ENCODE results near the gene ZNF367. TPM values are rescaled to one million over a fixed set of nuclear protein-coding genes. Genes with fewer than 3 reads are reported as not detected.

The ZNF367 gene
- total RNA-seq, 1 donor from 2014 or later = 0.74 TPM

DNA sequence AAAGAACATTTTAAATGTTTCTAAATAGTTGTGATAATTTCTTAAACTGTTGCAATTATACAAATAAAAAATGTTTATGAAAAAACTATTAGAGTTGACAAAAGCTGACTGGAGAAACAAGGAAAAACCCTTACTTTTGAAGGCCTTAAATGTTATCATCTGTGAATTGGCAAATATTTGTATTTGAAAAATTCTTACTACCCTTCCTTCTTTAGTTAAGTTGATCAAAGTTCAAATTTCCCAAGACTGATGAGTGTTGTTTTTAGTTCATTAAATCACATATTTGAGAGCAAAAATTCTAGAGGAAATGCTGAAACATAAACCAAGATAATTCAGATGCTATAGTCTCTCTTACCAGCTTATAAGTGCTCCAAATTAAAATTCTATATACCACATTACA, 32.0 kb downstream of the ZNF367 start:
- Histone ChIP-seq H3K36me3 (no peaks in the 10 kb centered on the region), H3K27ac (no peak overlapping the region), H3K27me3 (no peaks in the 10 kb centered on the region), H3K9me3 (no peaks in the 10 kb centered on the region), H3K4me3 (no peak overlapping the region), H3K4me1 (peaks cover 20% of the 10 kb centered on the region)
- DNase-seq (ENCODE audit: extremely low spot score in 2 of 2) = no peak
- intact Hi-C loops (cut with DNase I) = no loop called here
- TF ChIP-seq, protein P1, sequence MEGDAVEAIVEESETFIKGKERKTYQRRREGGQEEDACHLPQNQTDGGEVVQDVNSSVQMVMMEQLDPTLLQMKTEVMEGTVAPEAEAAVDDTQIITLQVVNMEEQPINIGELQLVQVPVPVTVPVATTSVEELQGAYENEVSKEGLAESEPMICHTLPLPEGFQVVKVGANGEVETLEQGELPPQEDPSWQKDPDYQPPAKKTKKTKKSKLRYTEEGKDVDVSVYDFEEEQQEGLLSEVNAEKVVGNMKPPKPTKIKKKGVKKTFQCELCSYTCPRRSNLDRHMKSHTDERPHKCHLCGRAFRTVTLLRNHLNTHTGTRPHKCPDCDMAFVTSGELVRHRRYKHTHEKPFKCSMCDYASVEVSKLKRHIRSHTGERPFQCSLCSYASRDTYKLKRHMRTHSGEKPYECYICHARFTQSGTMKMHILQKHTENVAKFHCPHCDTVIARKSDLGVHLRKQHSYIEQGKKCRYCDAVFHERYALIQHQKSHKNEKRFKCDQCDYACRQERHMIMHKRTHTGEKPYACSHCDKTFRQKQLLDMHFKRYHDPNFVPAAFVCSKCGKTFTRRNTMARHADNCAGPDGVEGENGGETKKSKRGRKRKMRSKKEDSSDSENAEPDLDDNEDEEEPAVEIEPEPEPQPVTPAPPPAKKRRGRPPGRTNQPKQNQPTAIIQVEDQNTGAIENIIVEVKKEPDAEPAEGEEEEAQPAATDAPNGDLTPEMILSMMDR (IDR thresholded peaks at IDR 0.05) = no peak
- TF ChIP-seq POLR2A (IDR thresholded peaks at IDR 0.05) = no peak
- no peak for TF ChIP-seq POLR2AphosphoS5 (IDR thresholded peaks at IDR 0.05; ENCODE audit: insufficient read depth in 1 of 2, low read depth in 1 of 2)

DNA sequence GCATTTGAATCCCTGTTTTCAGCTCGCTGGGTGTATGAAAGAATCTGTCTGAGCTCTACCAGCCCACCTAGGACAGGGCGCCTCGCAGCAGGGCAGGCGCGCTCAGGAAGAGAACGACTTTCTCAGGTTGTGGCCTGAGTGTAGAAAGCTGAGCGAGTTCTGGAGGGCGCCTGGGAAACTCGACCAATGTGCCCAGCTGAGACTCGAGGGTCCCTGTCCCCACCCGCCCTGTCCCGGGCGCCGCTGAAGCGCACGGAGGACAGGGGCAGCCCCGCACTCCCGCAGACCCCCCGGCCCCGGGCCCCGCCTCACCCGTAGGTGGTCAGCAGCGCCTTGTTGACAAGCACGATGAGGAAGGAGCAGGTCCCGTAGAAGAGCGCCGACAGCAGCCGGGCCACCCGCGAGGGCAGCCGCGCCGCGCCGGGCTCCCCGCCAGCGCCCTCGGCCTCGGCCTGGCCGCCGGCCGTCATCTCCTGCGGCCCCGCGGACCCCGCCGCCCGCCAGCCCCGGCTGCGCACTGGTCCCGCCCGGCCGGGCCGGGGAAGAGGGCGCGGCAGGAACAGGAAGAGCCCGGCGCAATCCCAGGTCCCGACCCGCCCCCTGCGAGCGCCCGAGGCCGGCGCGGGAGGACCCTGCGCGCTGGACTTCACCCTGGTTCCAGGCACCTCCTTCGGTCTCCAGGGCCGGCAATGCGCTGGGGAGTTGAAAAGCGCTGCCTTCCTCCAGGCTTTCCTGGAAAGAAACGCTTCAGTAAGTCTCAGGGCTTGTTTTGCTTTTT, 34.8 kb downstream of the ZNF367 start, which contains the start of gene SLC35D2:
SLC35D2 (minus strand) TSS at position 547 of the 778 bp plus-strand sequence; CDS start at position 470, 77 bp downstream.
- Histone ChIP-seq H3K36me3 (no peaks in the 10 kb centered on the region), H3K27ac (peak within 1 kb of the TSS; percentile 88), H3K9me3 (no peaks in the 10 kb centered on the region), H3K4me1 (peaks cover 25% of the 10 kb centered on the region), H3K4me3 (peak within 1 kb of the TSS; percentile 82 to 88), H3K27me3 (no peaks in the 10 kb centered on the region)
- TF ChIP-seq, protein P1 (IDR thresholded peaks at IDR 0.05) = no peak
- peak in 1 of 2 donors; percentile 31 for TF ChIP-seq POLR2AphosphoS5 (IDR thresholded peaks at IDR 0.05; ENCODE audit: insufficient read depth in 1 of 2, low read depth in 1 of 2)
- intact Hi-C loops (cut with DNase I) = no loop called here
- DNase-seq (ENCODE audit: extremely low spot score in 2 of 2) = no peak

DNA sequence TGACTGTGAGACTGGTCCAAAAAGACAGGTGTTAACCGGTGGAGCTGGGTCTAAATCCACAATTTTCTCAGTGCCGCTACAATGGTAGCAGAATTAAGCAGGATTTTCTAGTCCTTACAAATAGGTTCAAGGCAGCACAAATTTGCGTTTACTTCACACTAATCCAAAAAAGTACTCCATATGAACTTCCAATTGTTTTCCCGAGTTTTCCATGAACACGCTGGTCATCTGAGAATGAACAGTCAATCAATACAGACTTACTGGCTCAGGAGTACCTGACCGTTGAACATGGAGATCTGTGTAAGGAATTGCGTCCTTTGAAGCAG, 35.4 kb downstream of the ZNF367 start:
- Histone ChIP-seq H3K9me3 (no peaks in the 10 kb centered on the region), H3K36me3 (no peaks in the 10 kb centered on the region), H3K27ac (peak overlapping the region; percentile 88), H3K27me3 (no peaks in the 10 kb centered on the region), H3K4me3 (peak overlapping the region; percentile 82 to 88), H3K4me1 (peaks cover 28% of the 10 kb centered on the region)
- TF ChIP-seq POLR2A (IDR thresholded peaks at IDR 0.05) = no peak
- TF ChIP-seq POLR2AphosphoS5 (IDR thresholded peaks at IDR 0.05; ENCODE audit: insufficient read depth in 1 of 2, low read depth in 1 of 2) = no peak
- TF ChIP-seq, protein P1 (IDR thresholded peaks at IDR 0.05) = no peak
- DNase-seq (ENCODE audit: extremely low spot score in 2 of 2) = no peak
- intact Hi-C loops (cut with DNase I) = no loop called here

DNA sequence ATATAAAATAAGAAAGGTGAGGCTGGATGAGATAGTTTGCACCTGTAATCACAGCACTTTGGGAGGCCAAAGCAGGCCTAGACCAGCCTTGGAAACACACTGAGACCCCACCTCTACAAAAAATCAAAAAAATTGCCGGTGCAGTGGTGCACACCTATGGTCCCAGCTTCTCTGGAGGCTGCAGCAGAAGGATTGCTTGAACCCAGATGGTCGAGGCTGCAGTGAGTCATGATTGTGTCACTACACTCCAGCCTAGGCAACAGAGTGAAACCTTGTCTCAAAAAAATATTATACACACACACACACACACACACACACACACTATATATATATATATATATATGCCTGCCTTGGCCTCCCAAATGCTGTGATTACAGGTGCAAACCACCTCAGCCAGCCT, 36.0 kb downstream of the ZNF367 start:
- no peak for TF ChIP-seq POLR2AphosphoS5 (IDR thresholded peaks at IDR 0.05; ENCODE audit: insufficient read depth in 1 of 2, low read depth in 1 of 2)
- TF ChIP-seq POLR2A (IDR thresholded peaks at IDR 0.05) = no peak
- TF ChIP-seq, protein P1 (IDR thresholded peaks at IDR 0.05) = no peak
- H3K9me3 ChIP-seq = no peaks in the 10 kb centered on the region
- intact Hi-C loops (cut with DNase I) = no loop called here
- DNase-seq (ENCODE audit: extremely low spot score in 2 of 2) = no peak
- H3K4me3 ChIP-seq = peak overlapping the region in 1 of 2 donors; percentile 82
- H3K27me3 ChIP-seq = no peaks in the 10 kb centered on the region
- no peaks in the 10 kb centered on the region for H3K36me3 ChIP-seq
- peaks cover 33% of the 10 kb centered on the region for H3K4me1 ChIP-seq
- H3K27ac ChIP-seq = no peak overlapping the region

DNA sequence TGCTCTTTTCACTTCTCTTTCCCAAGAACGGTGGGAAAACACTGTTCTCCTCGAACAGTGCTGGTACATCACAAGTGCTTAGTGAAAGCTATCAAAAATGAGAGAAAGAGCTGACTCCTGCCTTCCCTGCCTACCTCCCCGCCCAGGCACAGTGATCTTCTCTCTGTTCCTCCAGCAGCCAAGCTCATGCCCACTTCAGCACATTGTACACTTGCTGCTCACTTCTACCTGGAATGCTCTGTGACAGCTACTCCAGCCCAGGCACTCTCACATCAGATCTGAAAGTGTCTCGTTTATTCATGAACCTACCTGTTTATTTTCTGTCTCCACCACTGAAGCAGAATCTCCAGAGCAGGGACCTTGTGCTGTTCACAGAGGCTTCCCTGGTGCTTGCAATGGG, 36.5 kb downstream of the ZNF367 start:
- H3K4me3 ChIP-seq = no peak overlapping the region
- H3K27ac ChIP-seq = no peak overlapping the region
- no peaks in the 10 kb centered on the region for H3K36me3 ChIP-seq

More for the DNA sequence above, 36.5 kb downstream of the ZNF367 start:
- DNase-seq (ENCODE audit: extremely low spot score in 2 of 2) = no peak
- TF ChIP-seq POLR2AphosphoS5 (IDR thresholded peaks at IDR 0.05; ENCODE audit: insufficient read depth in 1 of 2, low read depth in 1 of 2) = no peak
- TF ChIP-seq POLR2A (IDR thresholded peaks at IDR 0.05) = no peak
- TF ChIP-seq, protein P1 (IDR thresholded peaks at IDR 0.05) = no peak
- H3K27me3 ChIP-seq = no peaks in the 10 kb centered on the region
- H3K9me3 ChIP-seq = no peaks in the 10 kb centered on the region
- peaks cover 37% of the 10 kb centered on the region for H3K4me1 ChIP-seq
- intact Hi-C loops (cut with DNase I) = no loop called here

Data from vagina (tissue), 2 donors.